Measurements from ENCODE around the gene CCDC160. TPM values are rescaled to one million over a fixed set of nuclear protein-coding genes. Genes with fewer than 3 reads are reported as not detected.
"Not testable (repeated sequence)": the region's sequence is repeated elsewhere in the genome, so short reads cannot be mapped to it uniquely, and the experiment has no call there.

Gene CCDC160
- total RNA-seq, 1 donor from 2014 or later, result 2.4 TPM

DNA sequence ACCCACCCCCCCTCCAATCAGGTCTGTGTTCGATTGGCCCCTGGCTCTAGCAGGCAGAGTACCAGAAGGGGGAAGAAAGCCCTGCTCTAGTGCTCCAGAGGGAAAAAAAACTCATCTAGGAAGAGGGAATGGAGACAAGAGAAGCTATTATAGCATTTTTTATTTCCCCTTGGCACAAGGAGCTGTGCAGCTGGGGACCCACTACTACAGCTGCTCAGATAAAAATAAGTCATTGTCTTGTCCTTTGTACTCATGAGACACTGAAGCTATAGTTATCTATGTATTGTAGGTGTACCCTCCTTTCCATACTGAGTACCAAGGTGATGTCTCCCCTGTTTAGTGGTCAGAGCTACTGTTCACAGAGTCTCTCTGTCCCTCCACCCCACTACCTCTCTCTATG lies 14.3 kb downstream of the CCDC160 start:
- no peaks in the 10 kb centered on the region for H3K27me3 Mint-ChIP-seq (ENCODE audit: unreplicated experiment)
- TF ChIP-seq, protein P1, sequence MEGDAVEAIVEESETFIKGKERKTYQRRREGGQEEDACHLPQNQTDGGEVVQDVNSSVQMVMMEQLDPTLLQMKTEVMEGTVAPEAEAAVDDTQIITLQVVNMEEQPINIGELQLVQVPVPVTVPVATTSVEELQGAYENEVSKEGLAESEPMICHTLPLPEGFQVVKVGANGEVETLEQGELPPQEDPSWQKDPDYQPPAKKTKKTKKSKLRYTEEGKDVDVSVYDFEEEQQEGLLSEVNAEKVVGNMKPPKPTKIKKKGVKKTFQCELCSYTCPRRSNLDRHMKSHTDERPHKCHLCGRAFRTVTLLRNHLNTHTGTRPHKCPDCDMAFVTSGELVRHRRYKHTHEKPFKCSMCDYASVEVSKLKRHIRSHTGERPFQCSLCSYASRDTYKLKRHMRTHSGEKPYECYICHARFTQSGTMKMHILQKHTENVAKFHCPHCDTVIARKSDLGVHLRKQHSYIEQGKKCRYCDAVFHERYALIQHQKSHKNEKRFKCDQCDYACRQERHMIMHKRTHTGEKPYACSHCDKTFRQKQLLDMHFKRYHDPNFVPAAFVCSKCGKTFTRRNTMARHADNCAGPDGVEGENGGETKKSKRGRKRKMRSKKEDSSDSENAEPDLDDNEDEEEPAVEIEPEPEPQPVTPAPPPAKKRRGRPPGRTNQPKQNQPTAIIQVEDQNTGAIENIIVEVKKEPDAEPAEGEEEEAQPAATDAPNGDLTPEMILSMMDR (IDR thresholded peaks at IDR 0.05), result no peak

DNA sequence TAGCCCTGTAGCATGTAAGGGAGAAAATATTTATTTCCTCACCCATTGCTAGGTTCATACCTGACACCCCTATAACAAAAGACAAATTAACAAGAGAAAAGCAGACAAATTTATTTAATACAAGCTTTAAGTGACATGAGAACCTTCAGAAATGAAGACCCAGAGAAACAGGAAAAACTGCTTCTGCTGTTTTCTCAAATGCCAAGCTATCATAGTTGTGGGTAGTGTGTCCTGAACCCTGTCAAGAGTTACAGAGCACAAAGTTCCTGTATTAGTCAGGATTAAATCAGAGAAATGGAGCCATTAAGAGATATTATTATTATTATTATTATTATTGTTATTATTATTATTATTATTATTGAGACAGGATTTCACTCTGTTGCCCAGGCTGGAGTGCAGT lies 17.5 kb downstream of the CCDC160 start:
- Mint-ChIP-seq H3K9me3 (ENCODE audit: unreplicated experiment) (peaks cover 4% of the 10 kb centered on the region), H3K27ac (ENCODE audit: unreplicated experiment) (no peak overlapping the region), H3K4me3 (ENCODE audit: unreplicated experiment) (no peak overlapping the region), H3K4me1 (ENCODE audit: unreplicated experiment) (peaks cover 11% of the 10 kb centered on the region), H3K27me3 (ENCODE audit: unreplicated experiment) (no peaks in the 10 kb centered on the region), H3K36me3 (ENCODE audit: unreplicated experiment) (no peaks in the 10 kb centered on the region)
- TF ChIP-seq, protein P1 (IDR thresholded peaks at IDR 0.05), result no peak
- no peak for DNase-seq (ENCODE audit: extremely low spot score, unreplicated experiment)

More for the DNA sequence above, 14.3 kb downstream of the CCDC160 start:
- no peak for DNase-seq (ENCODE audit: extremely low spot score, unreplicated experiment)
- Mint-ChIP-seq H3K4me3 (ENCODE audit: unreplicated experiment) (no peak overlapping the region), H3K4me1 (ENCODE audit: unreplicated experiment) (peaks cover 29% of the 10 kb centered on the region), H3K36me3 (ENCODE audit: unreplicated experiment) (no peaks in the 10 kb centered on the region), H3K27ac (ENCODE audit: unreplicated experiment) (no peak overlapping the region), H3K9me3 (ENCODE audit: unreplicated experiment) (peaks cover 4% of the 10 kb centered on the region)

DNA sequence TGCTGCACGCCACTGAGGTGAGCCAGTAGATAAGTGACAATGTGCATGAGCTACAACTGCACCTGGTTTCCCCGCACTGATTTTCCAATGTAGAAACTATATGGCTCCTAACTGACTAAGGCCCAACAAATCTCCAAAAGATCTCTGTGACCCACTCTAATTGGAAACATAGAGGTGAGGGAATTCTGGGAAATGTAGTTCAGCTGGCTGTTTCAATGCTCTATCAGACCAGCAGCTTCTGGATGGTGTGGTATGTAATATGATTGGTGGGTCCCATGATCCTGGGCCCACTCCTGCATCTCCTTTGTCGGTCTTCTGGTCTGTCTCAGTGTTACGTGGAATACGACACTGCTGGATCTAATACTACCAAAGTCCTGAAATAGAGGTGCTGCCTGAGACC lies 18.6 kb downstream of the CCDC160 start:
- no peak for DNase-seq (ENCODE audit: extremely low spot score, unreplicated experiment)
- TF ChIP-seq, protein P1 (IDR thresholded peaks at IDR 0.05), result no peak
- Mint-ChIP-seq H3K27ac (ENCODE audit: unreplicated experiment) (no peak overlapping the region), H3K27me3 (ENCODE audit: unreplicated experiment) (no peaks in the 10 kb centered on the region), H3K9me3 (ENCODE audit: unreplicated experiment) (peaks cover under 1% of the 10 kb centered on the region), H3K4me1 (ENCODE audit: unreplicated experiment) (peaks cover 6% of the 10 kb centered on the region), H3K36me3 (ENCODE audit: unreplicated experiment) (no peaks in the 10 kb centered on the region), H3K4me3 (ENCODE audit: unreplicated experiment) (no peak overlapping the region)

DNA sequence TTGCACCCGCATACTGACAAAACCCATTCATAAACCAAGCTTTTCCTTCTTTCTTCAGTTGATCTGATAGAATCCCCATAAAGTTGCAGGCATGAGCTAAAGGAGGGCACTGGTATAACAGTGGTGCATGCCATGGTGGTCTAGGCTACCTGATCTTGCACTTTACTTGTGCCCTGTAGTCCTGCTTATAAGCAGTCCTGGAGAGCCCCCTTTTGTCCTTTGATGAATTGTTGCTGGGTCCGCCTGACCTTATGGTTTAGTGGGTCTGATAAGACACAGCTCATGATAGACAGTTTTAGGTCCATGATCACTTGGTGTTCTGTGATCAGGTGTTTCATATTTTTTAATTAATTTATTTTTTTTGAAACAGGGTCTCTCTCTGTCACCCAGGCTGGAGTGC lies 19.7 kb downstream of the CCDC160 start:
- Mint-ChIP-seq H3K27me3 (ENCODE audit: unreplicated experiment) (no peaks in the 10 kb centered on the region), H3K4me1 (ENCODE audit: unreplicated experiment) (peaks cover 10% of the 10 kb centered on the region), H3K27ac (ENCODE audit: unreplicated experiment) (no peak overlapping the region), H3K36me3 (ENCODE audit: unreplicated experiment) (no peaks in the 10 kb centered on the region), H3K4me3 (ENCODE audit: unreplicated experiment) (no peak overlapping the region), H3K9me3 (ENCODE audit: unreplicated experiment) (no peaks in the 10 kb centered on the region)
- DNase-seq (ENCODE audit: extremely low spot score, unreplicated experiment), result no peak
- TF ChIP-seq, protein P1 (IDR thresholded peaks at IDR 0.05), result no peak

GRCh38 chrX:134258202-134258601 lies 21.2 kb downstream of the CCDC160 start:
- H3K9me3 Mint-ChIP-seq (ENCODE audit: unreplicated experiment), result no peaks in the 10 kb centered on the region
- TF ChIP-seq, protein P1 (IDR thresholded peaks at IDR 0.05), result no peak
- DNase-seq (ENCODE audit: extremely low spot score, unreplicated experiment), result no peak
- no peak overlapping the region for H3K27ac Mint-ChIP-seq (ENCODE audit: unreplicated experiment)
- H3K4me1 Mint-ChIP-seq (ENCODE audit: unreplicated experiment), result peaks cover 4% of the 10 kb centered on the region
- H3K4me3 Mint-ChIP-seq (ENCODE audit: unreplicated experiment), result no peak overlapping the region
- no peaks in the 10 kb centered on the region for H3K27me3 Mint-ChIP-seq (ENCODE audit: unreplicated experiment)
- no peaks in the 10 kb centered on the region for H3K36me3 Mint-ChIP-seq (ENCODE audit: unreplicated experiment)

- not testable (repeated sequence) for H3K27me3 Mint-ChIP-seq (ENCODE audit: unreplicated experiment); H3K36me3 Mint-ChIP-seq (ENCODE audit: unreplicated experiment); H3K4me1 Mint-ChIP-seq (ENCODE audit: unreplicated experiment); H3K4me3 Mint-ChIP-seq (ENCODE audit: unreplicated experiment); DNase-seq (ENCODE audit: extremely low spot score, unreplicated experiment); H3K27ac Mint-ChIP-seq (ENCODE audit: unreplicated experiment)
- peaks cover 12% of the 10 kb centered on the region for H3K9me3 Mint-ChIP-seq (ENCODE audit: unreplicated experiment)
Measured at GRCh38 chrX:134285934-134286333, 49.0 kb downstream of the CCDC160 start.

All from osteocyte (in vitro differentiated cells).